Memory B cell (primary cell): ENCODE data around the gene TMPRSS11F.
"Not testable (repeated sequence)": the region's sequence is repeated elsewhere in the genome, so short reads cannot be mapped to it uniquely, and the experiment has no call there.

Experiments
- ATAC-seq: fragments of 150-1000 bp; cut with Tn5 transposase; 2 replicates; pipeline ENCODE4 v1.10.0; 2021; ENCODE audit warnings: low read depth, mild to moderate bottlenecking, moderate library complexity
- DNase-seq, 2 donors: peaks; one replicate each; pipeline ENCODE4 v3.0.0; 2022; ENCODE audit warnings: low spot score in 2 of 2
- H3K27ac Mint-ChIP-seq: one replicate; pipeline ENCODE4 v1.8.0; 2022; ENCODE audit warnings: mild to moderate bottlenecking, moderate library complexity, mixed read lengths
- H3K27me3 Mint-ChIP-seq: one replicate; pipeline ENCODE4 v1.8.0; 2022; ENCODE audit warnings: mixed read lengths
- H3K36me3 Mint-ChIP-seq: one replicate; pipeline ENCODE4 v1.8.0; 2022; ENCODE audit warnings: mild to moderate bottlenecking, mixed read lengths
- H3K4me1 Mint-ChIP-seq: one replicate; pipeline ENCODE4 v1.8.0; 2022; ENCODE audit warnings: mixed read lengths
- H3K4me3 Mint-ChIP-seq: one replicate; pipeline ENCODE4 v1.8.0; 2022; ENCODE audit warnings: mild to moderate bottlenecking, moderate library complexity, mixed read lengths
- H3K9me3 Mint-ChIP-seq: one replicate; pipeline ENCODE4 v1.8.0; 2022; ENCODE audit warnings: mixed read lengths

TMPRSS11F gene

GRCh38 chr4:68129793-68130192 lies at the start of gene TMPRSS11F:
Gene TMPRSS11F, minus strand, starts transcription at chr4:68129869. Its CDS starts 49 bp downstream, at chr4:68129820.
- Mint-ChIP-seq H3K27ac (no peak within 1 kb of the TSS), H3K4me3 (no peak within 1 kb of the TSS), H3K27me3 (no peaks in the 10 kb centered on the region), H3K36me3 (no peaks in the 10 kb centered on the region), H3K9me3 (peaks cover 4% of the 10 kb centered on the region), H3K4me1 (no peaks in the 10 kb centered on the region)
- DNase-seq (no peak), ATAC-seq (no peak)

- H3K36me3 Mint-ChIP-seq: no peaks in the 10 kb centered on the region
Observed at GRCh38 chr4:68176904-68177303, 47.2 kb upstream of the TMPRSS11F start.

DNA sequence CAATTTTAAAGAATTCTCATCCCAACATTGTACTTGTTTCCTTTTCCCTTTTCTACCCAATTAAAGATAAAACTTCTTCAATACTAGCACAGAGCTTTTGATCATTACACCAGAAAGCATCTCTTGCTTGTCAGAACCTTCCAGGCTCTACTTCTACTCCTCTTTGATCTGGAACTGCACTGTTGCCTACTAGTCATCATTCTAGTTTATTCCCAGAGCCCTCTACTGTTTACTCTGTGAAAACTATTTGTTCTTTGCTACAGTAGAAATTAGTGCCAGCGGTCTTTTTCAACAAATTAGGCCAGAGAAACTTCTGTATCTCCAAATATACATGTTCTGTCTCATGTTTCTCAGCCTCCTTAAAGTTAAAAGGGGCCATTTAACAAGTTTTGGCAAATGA lies 46.8 kb upstream of the TMPRSS11F start:
- no peaks in the 10 kb centered on the region for H3K4me1 Mint-ChIP-seq
- no peaks in the 10 kb centered on the region for H3K9me3 Mint-ChIP-seq
- H3K36me3 Mint-ChIP-seq: no peaks in the 10 kb centered on the region
- H3K27me3 Mint-ChIP-seq: peaks cover 5% of the 10 kb centered on the region
- ATAC-seq: no peak
- DNase-seq: no peak
- H3K27ac Mint-ChIP-seq: no peak overlapping the region
- H3K4me3 Mint-ChIP-seq: no peak overlapping the region

More at GRCh38 chr4:68176904-68177303, 47.2 kb upstream of the TMPRSS11F start:
- DNase-seq: no peak
- Mint-ChIP-seq H3K4me3 (no peak overlapping the region), H3K27me3 (peaks cover 5% of the 10 kb centered on the region), H3K9me3 (no peaks in the 10 kb centered on the region), H3K27ac (no peak overlapping the region), H3K4me1 (no peaks in the 10 kb centered on the region)
- ATAC-seq: no peak

DNA sequence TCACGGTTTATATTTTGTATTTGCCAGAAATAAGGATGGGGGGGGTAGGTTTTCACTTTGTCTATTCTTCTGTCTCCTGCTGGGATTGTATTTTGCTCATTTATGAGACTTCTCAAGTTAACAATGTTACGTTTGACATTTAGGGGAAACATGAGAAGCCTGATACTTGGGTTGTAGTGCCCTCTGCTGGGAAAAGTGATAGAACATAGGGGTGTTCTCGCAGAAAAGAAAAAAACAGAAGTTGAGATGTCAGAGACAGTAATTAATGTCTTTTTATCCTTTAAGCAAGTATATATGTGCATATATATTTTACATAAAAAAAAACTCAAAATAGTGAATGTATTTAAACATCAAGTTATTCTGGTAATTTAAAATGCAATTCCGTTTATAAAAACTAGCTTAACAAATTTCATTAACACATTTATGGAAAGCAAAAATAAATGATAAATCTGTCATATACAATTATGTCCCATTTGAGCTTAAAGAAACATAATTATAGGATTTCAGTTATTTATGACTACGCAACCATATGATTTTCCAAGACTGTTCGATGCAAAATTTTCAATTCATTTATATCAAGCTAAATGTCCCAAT lies 46.0 kb upstream of the TMPRSS11F start:
- H3K27me3 Mint-ChIP-seq: peaks cover 5% of the 10 kb centered on the region
- no peaks in the 10 kb centered on the region for H3K4me1 Mint-ChIP-seq
- no peak overlapping the region for H3K4me3 Mint-ChIP-seq
- DNase-seq: peak; percentile 31 to 43
- H3K27ac Mint-ChIP-seq: no peak overlapping the region
- no peaks in the 10 kb centered on the region for H3K9me3 Mint-ChIP-seq
- H3K36me3 Mint-ChIP-seq: no peaks in the 10 kb centered on the region
- ATAC-seq: peak; percentile 73

DNA sequence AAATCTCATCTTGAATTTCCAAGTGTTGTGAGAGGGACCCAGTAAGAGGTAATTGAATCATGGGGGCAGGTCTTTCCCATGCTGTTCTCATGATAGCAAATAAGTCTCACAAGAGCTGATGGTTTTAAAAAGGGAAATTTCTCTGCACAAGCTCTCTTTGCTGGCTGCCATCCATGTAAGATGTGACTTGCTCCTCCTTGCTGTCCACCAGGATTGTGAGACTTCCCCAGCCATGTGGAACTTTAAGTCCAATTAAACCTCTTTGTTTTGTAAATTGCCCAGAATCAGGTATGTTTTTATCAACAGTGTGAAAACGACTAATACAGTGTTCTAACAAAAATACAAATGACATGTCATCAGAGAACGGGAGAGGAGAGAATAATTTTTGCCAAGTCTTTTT lies 44.7 kb upstream of the TMPRSS11F start:
- not testable (repeated sequence) for DNase-seq, ATAC-seq

GRCh38 chr4:68172147-68172546 lies 42.5 kb upstream of the TMPRSS11F start:
- not testable (repeated sequence) for ATAC-seq, H3K4me3 Mint-ChIP-seq, DNase-seq, H3K27me3 Mint-ChIP-seq, H3K4me1 Mint-ChIP-seq, H3K9me3 Mint-ChIP-seq, H3K27ac Mint-ChIP-seq, H3K36me3 Mint-ChIP-seq

More for the DNA sequence above, 44.7 kb upstream of the TMPRSS11F start:
- not testable (repeated sequence) for H3K9me3 Mint-ChIP-seq, H3K36me3 Mint-ChIP-seq, H3K27me3 Mint-ChIP-seq, H3K4me3 Mint-ChIP-seq, H3K27ac Mint-ChIP-seq, H3K4me1 Mint-ChIP-seq

DNA sequence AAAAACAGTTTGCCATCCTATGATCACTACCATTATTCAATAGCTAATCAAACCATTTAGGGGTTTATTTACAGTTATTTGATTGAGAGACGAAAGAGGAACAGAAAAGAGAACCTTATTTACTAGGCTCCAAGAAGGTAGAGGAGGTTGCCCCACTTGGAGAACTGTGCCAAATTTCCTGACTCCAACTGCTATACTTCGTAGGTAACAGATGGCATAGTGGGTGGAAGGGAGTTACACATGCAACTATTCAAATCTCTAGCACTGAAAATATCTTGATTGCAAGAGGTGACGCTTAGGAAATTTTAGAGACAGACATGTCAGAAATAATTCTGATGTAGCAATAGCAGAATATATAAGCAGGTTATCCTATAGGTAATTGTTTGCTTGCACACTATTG lies 38.0 kb upstream of the TMPRSS11F start:
- DNase-seq (no peak), ATAC-seq (no peak)
- no peak overlapping the region for H3K4me3 Mint-ChIP-seq

GRCh38 chr4:68167166-68167565 lies 37.5 kb upstream of the TMPRSS11F start:
- DNase-seq (no peak), ATAC-seq (no peak)
- Mint-ChIP-seq H3K9me3 (no peaks in the 10 kb centered on the region), H3K27me3 (peaks cover 3% of the 10 kb centered on the region), H3K4me1 (no peaks in the 10 kb centered on the region), H3K4me3 (no peak overlapping the region), H3K36me3 (no peaks in the 10 kb centered on the region), H3K27ac (no peak overlapping the region)

More for the DNA sequence above, 38.0 kb upstream of the TMPRSS11F start:
- Mint-ChIP-seq H3K36me3 (no peaks in the 10 kb centered on the region), H3K27me3 (peaks cover 6% of the 10 kb centered on the region), H3K27ac (no peak overlapping the region), H3K4me1 (no peaks in the 10 kb centered on the region), H3K9me3 (no peaks in the 10 kb centered on the region)

- peaks cover 3% of the 10 kb centered on the region for H3K27me3 Mint-ChIP-seq
- no peak overlapping the region for H3K27ac Mint-ChIP-seq
- no peaks in the 10 kb centered on the region for H3K9me3 Mint-ChIP-seq
- H3K4me1 Mint-ChIP-seq: no peaks in the 10 kb centered on the region
- H3K4me3 Mint-ChIP-seq: no peak overlapping the region
- DNase-seq (no peak), ATAC-seq (no peak)
- no peaks in the 10 kb centered on the region for H3K36me3 Mint-ChIP-seq
Observed at GRCh38 chr4:68163754-68164153, 34.1 kb upstream of the TMPRSS11F start.

DNA sequence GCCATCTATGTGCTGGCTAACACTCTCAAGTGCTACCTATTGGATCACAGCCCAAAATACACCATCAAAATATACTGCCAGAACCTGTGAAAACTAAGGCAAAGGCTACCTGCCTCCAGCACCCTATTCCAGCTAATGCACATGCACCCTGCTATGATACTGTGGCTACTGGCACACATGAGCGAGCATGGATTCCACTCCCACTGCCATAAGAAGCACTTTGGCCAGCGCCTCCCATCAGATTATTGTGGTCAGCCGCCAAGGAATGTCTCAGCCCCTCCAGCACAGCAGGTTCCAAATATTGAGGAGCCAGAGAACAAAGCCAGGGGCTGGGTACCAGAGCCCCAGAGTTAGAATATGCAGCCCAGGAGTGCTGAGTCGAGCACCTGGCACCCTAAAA lies 32.5 kb upstream of the TMPRSS11F start:
- DNase-seq: no peak
- ATAC-seq: no peak
- Mint-ChIP-seq H3K27ac (no peak overlapping the region), H3K4me1 (no peaks in the 10 kb centered on the region), H3K27me3 (peaks cover 3% of the 10 kb centered on the region), H3K36me3 (no peaks in the 10 kb centered on the region), H3K9me3 (no peaks in the 10 kb centered on the region), H3K4me3 (no peak overlapping the region)

- DNase-seq (no peak), ATAC-seq (no peak)
- H3K9me3 Mint-ChIP-seq: peaks cover 2% of the 10 kb centered on the region
- no peaks in the 10 kb centered on the region for H3K27me3 Mint-ChIP-seq
- no peaks in the 10 kb centered on the region for H3K4me1 Mint-ChIP-seq
- no peak overlapping the region for H3K4me3 Mint-ChIP-seq
- no peaks in the 10 kb centered on the region for H3K36me3 Mint-ChIP-seq
- no peak overlapping the region for H3K27ac Mint-ChIP-seq
Observed at GRCh38 chr4:68152411-68152810, 22.7 kb upstream of the TMPRSS11F start.

- Mint-ChIP-seq H3K9me3 (peaks cover 6% of the 10 kb centered on the region), H3K4me1 (no peaks in the 10 kb centered on the region), H3K27ac (no peak overlapping the region), H3K27me3 (no peaks in the 10 kb centered on the region), H3K36me3 (no peaks in the 10 kb centered on the region), H3K4me3 (no peak overlapping the region)
- DNase-seq (no peak), ATAC-seq (no peak)
Observed at GRCh38 chr4:68148800-68149685, 19.4 kb upstream of the TMPRSS11F start.

GRCh38 chr4:68147079-68147478 lies 17.4 kb upstream of the TMPRSS11F start:
- Mint-ChIP-seq H3K4me3 (no peak overlapping the region), H3K27ac (no peak overlapping the region), H3K27me3 (no peaks in the 10 kb centered on the region), H3K9me3 (peaks cover 6% of the 10 kb centered on the region), H3K4me1 (no peaks in the 10 kb centered on the region), H3K36me3 (no peaks in the 10 kb centered on the region)
- DNase-seq (no peak), ATAC-seq (no peak)

DNA sequence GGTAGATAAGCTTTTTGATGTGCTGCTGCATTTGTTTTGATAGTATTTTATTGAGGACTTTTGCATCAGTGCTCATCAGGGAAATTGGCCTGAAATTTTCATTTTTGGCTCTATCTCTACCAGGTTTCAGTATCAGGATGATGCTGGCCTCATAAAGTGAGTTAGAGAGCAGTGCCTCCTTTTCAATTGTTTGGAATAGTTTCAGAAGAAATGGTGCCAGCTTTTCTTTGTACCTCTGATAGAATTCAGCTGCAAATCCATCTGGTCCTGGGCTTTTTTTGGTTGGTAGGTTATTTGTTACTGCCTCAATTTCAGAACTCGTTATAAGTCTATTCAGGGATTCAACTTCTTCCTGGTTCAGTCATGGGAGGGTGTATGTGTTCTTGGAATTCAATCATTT lies 15.6 kb upstream of the TMPRSS11F start:
- Mint-ChIP-seq H3K4me1 (no peaks in the 10 kb centered on the region), H3K9me3 (peaks cover 6% of the 10 kb centered on the region), H3K27ac (no peak overlapping the region), H3K27me3 (no peaks in the 10 kb centered on the region), H3K4me3 (no peak overlapping the region), H3K36me3 (no peaks in the 10 kb centered on the region)
- DNase-seq: no peak
- no peak for ATAC-seq
